Liver (tissue), 10 donors: ENCODE data around the gene ALG13. TPM values are rescaled to one million over a fixed set of nuclear protein-coding genes. Genes with fewer than 3 reads are reported as not detected.
"Not testable (repeated sequence)": the region's sequence is repeated elsewhere in the genome, so short reads cannot be mapped to it uniquely, and the experiment has no call there.

ENCODE experiments used
- DNase-seq: peaks from one replicate; pipeline ENCODE4 v3.0.0-alpha.2; 2017; ENCODE audit warnings: low spot score
- H3K27ac ChIP-seq, 2 donors: one replicate each; pipeline ENCODE4 v1.7.0; 2013; ENCODE audit warnings: inconsistent platforms in 2 of 2, low read length in 2 of 2, control low read depth in 1 of 2, low read depth in 1 of 2, mild to moderate bottlenecking in 1 of 2
- H3K27me3 ChIP-seq, 4 donors: one replicate each; pipeline versions ENCODE4 v1.6.1 to v1.7.0; 2013; ENCODE audit warnings: low read length in 3 of 4, inconsistent platforms in 1 of 4, mild to moderate bottlenecking in 1 of 4, moderate library complexity in 1 of 4; ENCODE audit not compliant: control insufficient read depth in 4 of 4, insufficient read depth in 4 of 4
- H3K36me3 ChIP-seq, 4 donors: one replicate each; pipeline versions ENCODE4 v1.6.1 to v1.7.0; 2013; ENCODE audit warnings: low read length in 3 of 4, mild to moderate bottlenecking in 3 of 4, low read depth in 1 of 4, moderate library complexity in 1 of 4; ENCODE audit not compliant: control insufficient read depth in 4 of 4, insufficient read depth in 3 of 4
- H3K4me1 ChIP-seq, 4 donors: one replicate each; pipeline versions ENCODE4 v1.6.1 to v1.7.0; 2013; ENCODE audit warnings: low read length in 3 of 4, mild to moderate bottlenecking in 3 of 4, moderate library complexity in 1 of 4; ENCODE audit not compliant: control insufficient read depth in 4 of 4, insufficient read depth in 4 of 4
- H3K4me3 ChIP-seq, 3 donors: one replicate each; pipeline versions ENCODE4 v1.6.1 to v1.7.0; 2013; ENCODE audit warnings: low read length in 3 of 3, control low read depth in 1 of 3, low read depth in 1 of 3, mild to moderate bottlenecking in 1 of 3
- H3K9ac ChIP-seq, 2 donors: one replicate each; pipeline ENCODE4 v1.7.0; 2013; ENCODE audit warnings: low read length in 2 of 2, mild to moderate bottlenecking in 2 of 2, moderate library complexity in 2 of 2, control low read depth in 1 of 2, low read depth in 1 of 2
- H3K9me3 ChIP-seq, 4 donors: one replicate each; pipeline versions ENCODE4 v1.6.1 to v1.7.0; 2013; ENCODE audit warnings: low read length in 3 of 4; ENCODE audit not compliant: control insufficient read depth in 4 of 4
- FOXA2 ChIP-seq: IDR thresholded peaks from 2 replicates; pipeline ENCODE4 v1.6.1; 2016; ENCODE audit warnings: antibody characterized with exemption
- HNF4G ChIP-seq: IDR thresholded peaks from 2 replicates; pipeline ENCODE4 v1.6.1; 2016; ENCODE audit warnings: antibody characterized with exemption
- RAD21 ChIP-seq, 2 donors: IDR thresholded peaks; 2 replicates each; pipeline ENCODE4 v1.6.1; 2016; ENCODE audit warnings: antibody characterized with exemption in 2 of 2, mild to moderate bottlenecking in 2 of 2
- YY1 ChIP-seq: IDR thresholded peaks from 2 replicates; pipeline ENCODE4 v1.6.1; 2016; ENCODE audit warnings: antibody characterized with exemption, mild to moderate bottlenecking
- WGBS: extraction: QIAGEN DNeasy Blood & Tissue Kit; methylation state at CpG from one replicate; pipeline ENCODE4 v1.1.7; 2013; 5-methylcytosine and 5-hydroxymethylcytosine counted together
- polyA plus RNA-seq, 2 donors: library from polyadenylated mRNA; stranded (reverse) in 1 of 2; unstranded in 1 of 2; fragments of 200-250 nt in 1 of 2; fragments of >200 nt in 1 of 2; fragmentation: Nextera tagmentation in 1 of 2; extraction: Ambion mirVana in 1 of 2; gene quantifications; one replicate each; pipeline versions ENCODE4 v1.2.1 to v1.2.3, GENCODE V29; 2013 to 2015
- small RNA-seq: library from RNA; depleted of rRNA; stranded (forward); fragments of <200 nt; gene quantifications from one replicate; pipeline ENCODE3, GENCODE V24; 2014
- total RNA-seq, 2 donors: library from RNA; depleted of rRNA; stranded (reverse); fragments of >200 nt; gene quantifications; one replicate each; pipeline ENCODE4 v1.2.3, GENCODE V29; 2014
- TF ChIP-seq, protein P1 (sequence below): fragments of 150-350 bp; IDR thresholded peaks from 2 replicates; pipeline ENCODE4 v1.5.1; 2017; ENCODE audit warnings: improper control_type of control experiment, low read depth, low read length; ENCODE audit not compliant: missing input control
- TF ChIP-seq, protein P2 (sequence below): IDR thresholded peaks from 2 replicates; pipeline ENCODE4 v1.6.1; 2016; ENCODE audit warnings: antibody characterized with exemption
- donor health status: healthy.
- donor health status: healthy.
- donor health status: healthy.
- donor health status: healthy.
- donor health status: healthy.

The ALG13 gene
- total and polyA plus RNA-seq, 4 donors: 21.1 to 37.1 (median 29.7) TPM

DNA sequence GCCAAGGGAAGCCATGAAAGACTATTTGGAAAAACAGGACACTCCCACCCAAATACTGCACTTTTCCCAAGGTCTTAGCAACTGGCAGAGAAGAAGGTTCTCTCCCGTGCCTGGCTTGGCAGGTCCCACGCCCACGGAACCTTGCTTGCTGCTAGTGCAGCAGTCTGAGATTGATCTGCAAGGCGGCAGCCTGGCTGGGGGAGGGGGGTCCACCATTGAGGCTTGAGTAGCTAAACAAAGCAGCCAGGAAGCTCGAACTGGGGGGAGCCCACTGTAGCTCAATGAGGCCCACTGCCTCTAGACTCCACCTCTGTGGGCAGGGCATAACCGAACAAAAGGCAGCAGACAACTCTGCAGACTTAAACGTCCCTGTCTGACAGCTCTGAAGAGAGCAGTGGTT lies 103.7 kb downstream of the ALG13 start (continued):
- TF ChIP-seq, protein P1, sequence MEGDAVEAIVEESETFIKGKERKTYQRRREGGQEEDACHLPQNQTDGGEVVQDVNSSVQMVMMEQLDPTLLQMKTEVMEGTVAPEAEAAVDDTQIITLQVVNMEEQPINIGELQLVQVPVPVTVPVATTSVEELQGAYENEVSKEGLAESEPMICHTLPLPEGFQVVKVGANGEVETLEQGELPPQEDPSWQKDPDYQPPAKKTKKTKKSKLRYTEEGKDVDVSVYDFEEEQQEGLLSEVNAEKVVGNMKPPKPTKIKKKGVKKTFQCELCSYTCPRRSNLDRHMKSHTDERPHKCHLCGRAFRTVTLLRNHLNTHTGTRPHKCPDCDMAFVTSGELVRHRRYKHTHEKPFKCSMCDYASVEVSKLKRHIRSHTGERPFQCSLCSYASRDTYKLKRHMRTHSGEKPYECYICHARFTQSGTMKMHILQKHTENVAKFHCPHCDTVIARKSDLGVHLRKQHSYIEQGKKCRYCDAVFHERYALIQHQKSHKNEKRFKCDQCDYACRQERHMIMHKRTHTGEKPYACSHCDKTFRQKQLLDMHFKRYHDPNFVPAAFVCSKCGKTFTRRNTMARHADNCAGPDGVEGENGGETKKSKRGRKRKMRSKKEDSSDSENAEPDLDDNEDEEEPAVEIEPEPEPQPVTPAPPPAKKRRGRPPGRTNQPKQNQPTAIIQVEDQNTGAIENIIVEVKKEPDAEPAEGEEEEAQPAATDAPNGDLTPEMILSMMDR: no peak
- TF ChIP-seq FOXA2 (no peak), HNF4G (no peak), YY1 (no peak), RAD21 (IDR thresholded peaks at IDR 0.05) (no peak)
- TF ChIP-seq, protein P2, sequence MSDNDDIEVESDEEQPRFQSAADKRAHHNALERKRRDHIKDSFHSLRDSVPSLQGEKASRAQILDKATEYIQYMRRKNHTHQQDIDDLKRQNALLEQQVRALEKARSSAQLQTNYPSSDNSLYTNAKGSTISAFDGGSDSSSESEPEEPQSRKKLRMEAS: no peak

DNA sequence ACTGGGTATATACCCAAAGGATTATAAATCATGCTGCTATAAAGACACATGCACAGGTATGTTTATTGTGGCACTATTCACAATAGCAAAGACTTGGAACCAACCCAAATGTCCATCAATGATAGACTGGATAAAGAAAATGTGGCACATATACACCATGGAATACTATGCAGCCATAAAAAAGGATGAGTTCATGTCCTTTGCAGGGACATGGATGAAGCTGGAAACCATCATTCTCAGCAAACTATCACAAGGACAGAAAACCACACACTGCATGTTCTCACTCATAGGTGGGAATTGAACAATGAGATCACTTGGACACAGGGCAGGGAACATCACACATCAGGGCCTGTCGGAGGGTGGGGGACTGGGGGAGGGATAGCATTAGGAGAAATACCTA lies 109.1 kb downstream of the ALG13 start:
- DNase-seq, H3K27ac ChIP-seq, H3K4me3 ChIP-seq, H3K9me3 ChIP-seq, H3K36me3 ChIP-seq, H3K27me3 ChIP-seq, H3K9ac ChIP-seq, H3K4me1 ChIP-seq: not testable (repeated sequence)
- WGBS: 97% methylated on average over 1 of the region's 1 CpG

Small RNA genes lying within 50 kb of the gene (small RNA-seq; reads per million reads assigned to genes)
- gene RNA5SP512: not detected

Other genes starting within 250 kb of the ALG13 start
- 10 to 100 TPM in 1 of 2 donors, under 1 TPM in 1; 0.09 to 16.2 TPM for gene SERTM2, start 169.5 kb upstream of the ALG13 start, total RNA-seq
- 1 to 10 TPM in 1 of 2 donors, under 1 TPM in 1; 0.96 to 4.3 TPM for gene SERTM2, start 169.5 kb upstream of the ALG13 start, polyA plus RNA-seq
- gene TRPC5OS, start 195.0 kb downstream of the ALG13 start, total RNA-seq: not detected
- gene TRPC5OS, start 195.0 kb downstream of the ALG13 start, polyA plus RNA-seq: under 1 TPM in 1 of 2 donors, not detected in 1; 0.02 TPM